Smooth muscle cell (in vitro differentiated cells): ENCODE results near the gene DAPK1. TPM values are rescaled to one million over a fixed set of nuclear protein-coding genes. Genes with fewer than 3 reads are reported as not detected.

Experiments
- DNase-seq: peaks from one replicate; lab custom pipeline; 2025; ENCODE audit not compliant: unreplicated experiment; lab: John Stamatoyannopoulos, UW
- H2AFZ ChIP-seq: fragments of 200-600 bp; sonication (generic); 2 replicates; pipeline ENCODE4 v1.6.0; 2016; ENCODE audit warnings: antibody characterized with exemption, low read depth, mild to moderate bottlenecking
- H3F3A ChIP-seq: fragments of 200-600 bp; sonication (generic); 2 replicates; pipeline ENCODE4 v1.6.0; 2017; ENCODE audit warnings: antibody characterized with exemption, low read depth
- H3K27ac ChIP-seq: fragments of 200-600 bp; sonication (generic); 2 replicates; pipeline ENCODE4 v1.5.1; 2016; ENCODE audit warnings: low read depth, mild to moderate bottlenecking
- H3K27me3 ChIP-seq: fragments of 200-600 bp; sonication (generic); 2 replicates; pipeline ENCODE4 v1.6.1; 2016; ENCODE audit warnings: low read depth, mild to moderate bottlenecking
- H3K36me3 ChIP-seq: fragments of 200-600 bp; sonication (generic); 2 replicates; pipeline ENCODE4 v1.5.1; 2016; ENCODE audit warnings: low read depth
- H3K4me1 ChIP-seq: fragments of 200-600 bp; sonication (generic); 2 replicates; pipeline ENCODE4 v1.5.1; 2016; ENCODE audit warnings: low read depth
- H3K4me2 ChIP-seq: fragments of 200-600 bp; sonication (generic); 2 replicates; pipeline ENCODE4 v1.6.0; 2016; ENCODE audit warnings: mild to moderate bottlenecking
- H3K4me3 ChIP-seq: fragments of 200-600 bp; sonication (generic); 2 replicates; pipeline ENCODE4 v1.5.1; 2016; ENCODE audit warnings: mild to moderate bottlenecking
- H3K79me2 ChIP-seq: fragments of 200-600 bp; sonication (generic); 2 replicates; pipeline ENCODE4 v1.6.0; 2016; ENCODE audit warnings: low read depth, mild to moderate bottlenecking
- H3K9ac ChIP-seq: fragments of 200-600 bp; sonication (generic); 2 replicates; pipeline ENCODE4 v1.6.0; 2016; ENCODE audit warnings: low read depth
- H3K9me3 ChIP-seq: fragments of 200-600 bp; sonication (generic); replicated peaks from 2 replicates; pipeline ENCODE4 v1.5.1; 2016; ENCODE audit warnings: low read depth
- H4K20me1 ChIP-seq: fragments of 200-600 bp; sonication (generic); 2 replicates; pipeline ENCODE4 v1.6.0; 2016; ENCODE audit warnings: low read depth
- CTCF ChIP-seq: fragments of 200-600 bp; sonication (generic); IDR thresholded peaks from 2 replicates; pipeline ENCODE4 v1.5.1; 2017; ENCODE audit warnings: borderline replicate concordance, mild to moderate bottlenecking, antibody characterized with exemption; ENCODE audit not compliant: insufficient read depth, poor library complexity, severe bottlenecking
- WGBS: methylation state at CpG from one replicate; pipeline ENCODE4 v1.1.7; 2016; ENCODE audit warnings: low lambda C conversion rate; 5-methylcytosine and 5-hydroxymethylcytosine counted together
- polyA plus RNA-seq: library from polyadenylated mRNA; unstranded; fragments of >200 nt; fragmentation: Nextera tagmentation; extraction: Ambion mirVana; gene quantifications from 2 replicates; pipeline ENCODE4 v1.2.1, GENCODE V29; 2016
- total RNA-seq: library from RNA; depleted of rRNA; stranded (reverse); fragments of >200 nt; gene quantifications from 2 replicates; pipeline ENCODE4 v1.2.3, GENCODE V29; 2014

DAPK1 gene
- total and polyA plus RNA-seq, 2 experiments from 2014 or later, result 12.6 to 20.3 TPM

GRCh38 chr9:87746186-87746585 lies 248.5 kb downstream of the DAPK1 start:
- H3K36me3 ChIP-seq, result no peaks in the 10 kb centered on the region
- H3K4me2 ChIP-seq, result no peak overlapping the region
- H3K27ac ChIP-seq, result no peak overlapping the region
- no peaks in the 10 kb centered on the region for H4K20me1 ChIP-seq
- no peaks in the 10 kb centered on the region for H3F3A ChIP-seq
- H3K79me2 ChIP-seq, result no peaks in the 10 kb centered on the region
- TF ChIP-seq CTCF, result no peak
- no peak overlapping the region for H2AFZ ChIP-seq
- no peaks in the 10 kb centered on the region for H3K27me3 ChIP-seq
- no peaks in the 10 kb centered on the region for H3K4me1 ChIP-seq
- H3K9me3 ChIP-seq, result no peaks in the 10 kb centered on the region
- no peak for DNase-seq
- no peak overlapping the region for H3K4me3 ChIP-seq
- no peak overlapping the region for H3K9ac ChIP-seq
- 89% methylated on average over 4 of the region's 4 CpGs for WGBS

DNA sequence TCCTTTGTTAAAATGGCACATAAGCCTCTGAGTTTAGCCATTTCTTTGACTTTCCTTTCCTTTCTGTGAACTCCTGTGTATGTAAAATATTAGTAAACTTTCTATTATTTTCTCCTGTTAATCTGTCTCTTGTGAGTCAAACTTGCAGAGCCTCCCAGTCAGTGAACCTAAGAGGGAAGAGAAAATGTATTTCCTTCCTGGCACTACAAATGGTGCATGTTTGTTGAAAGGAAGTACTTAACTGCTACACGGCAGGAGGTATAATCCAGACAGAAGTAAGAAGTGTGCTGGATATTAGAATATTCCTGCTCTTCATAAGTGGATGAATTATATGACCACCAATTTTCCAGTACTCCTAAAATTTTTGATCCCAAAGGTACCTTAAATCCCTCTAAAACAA lies 251.2 kb downstream of the DAPK1 start:
- H3K79me2 ChIP-seq, result no peaks in the 10 kb centered on the region
- no peaks in the 10 kb centered on the region for H3K9me3 ChIP-seq
- H3F3A ChIP-seq, result no peaks in the 10 kb centered on the region
- DNase-seq, result no peak
- no peaks in the 10 kb centered on the region for H3K36me3 ChIP-seq
- no peak for TF ChIP-seq CTCF
- H3K27ac ChIP-seq, result no peak overlapping the region
- no peaks in the 10 kb centered on the region for H3K4me1 ChIP-seq
- H2AFZ ChIP-seq, result no peak overlapping the region
- no peak overlapping the region for H3K4me2 ChIP-seq
- no peak overlapping the region for H3K9ac ChIP-seq
- no peaks in the 10 kb centered on the region for H4K20me1 ChIP-seq
- H3K27me3 ChIP-seq, result no peaks in the 10 kb centered on the region
- WGBS, result 82% methylated on average over 1 of the region's 1 CpG
- no peak overlapping the region for H3K4me3 ChIP-seq

DNA sequence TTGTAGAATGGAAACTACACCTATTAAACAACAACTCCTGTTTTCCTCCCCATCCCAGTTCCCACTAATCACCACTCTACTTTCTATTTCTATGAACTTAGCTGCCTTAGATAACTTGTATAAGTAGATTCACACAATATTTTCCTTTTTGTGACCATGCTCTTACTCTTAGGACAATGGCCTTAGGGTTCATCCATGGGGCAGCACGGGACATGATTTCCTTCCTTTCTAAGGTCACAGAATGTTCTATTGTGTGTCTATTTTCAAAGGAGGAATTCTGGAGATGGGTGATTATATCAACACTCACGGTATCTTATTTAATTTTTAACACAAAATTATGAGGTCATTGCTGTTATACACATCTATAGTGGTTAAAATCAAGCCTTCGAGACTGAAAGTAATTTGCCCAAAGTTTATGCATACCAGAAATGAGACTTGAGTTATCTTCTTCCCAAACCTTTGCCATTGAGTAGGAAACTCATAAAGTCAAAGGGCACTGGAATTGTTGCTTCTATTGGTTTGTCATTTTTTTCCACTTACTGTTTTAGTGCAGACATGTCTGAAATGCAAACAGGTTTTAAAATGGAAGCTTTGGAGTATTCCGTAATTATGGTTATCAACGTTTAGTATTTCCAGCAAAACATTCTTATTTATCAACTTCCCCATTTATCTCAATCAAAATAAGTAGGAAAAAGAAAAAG lies 251.8 kb downstream of the DAPK1 start:
- Histone ChIP-seq H3K27ac (no peak overlapping the region), H3K9ac (no peak overlapping the region), H3F3A (no peaks in the 10 kb centered on the region), H3K79me2 (no peaks in the 10 kb centered on the region), H3K9me3 (no peaks in the 10 kb centered on the region), H3K4me3 (no peak overlapping the region), H3K27me3 (no peaks in the 10 kb centered on the region), H3K4me1 (no peaks in the 10 kb centered on the region), H3K4me2 (no peak overlapping the region), H3K36me3 (no peaks in the 10 kb centered on the region), H2AFZ (no peak overlapping the region), H4K20me1 (no peaks in the 10 kb centered on the region)
- 77% methylated on average over 5 of the region's 5 CpGs for WGBS
- TF ChIP-seq CTCF, result no peak
- DNase-seq, result no peak

DNA sequence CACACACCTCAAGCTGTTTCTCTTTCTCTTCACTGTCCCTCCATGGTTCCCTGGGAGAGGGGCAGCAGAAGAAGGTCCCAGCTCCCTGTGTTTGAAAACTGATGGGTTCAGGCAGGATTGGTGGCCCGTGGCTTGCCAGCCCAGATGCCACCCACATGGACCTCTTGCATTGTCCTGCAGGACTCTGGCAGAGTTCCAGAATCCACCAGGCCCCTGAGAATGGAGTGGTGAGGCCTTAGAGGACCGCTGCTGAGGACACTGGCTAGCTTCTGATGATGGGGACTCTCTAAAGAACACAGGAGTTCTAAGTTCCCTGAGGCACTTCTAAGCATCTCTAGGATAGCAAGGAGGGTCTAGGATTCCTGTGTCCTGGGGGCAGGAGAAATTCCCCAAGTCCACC lies 253.1 kb downstream of the DAPK1 start:
- TF ChIP-seq CTCF, result no peak
- H3K4me2 ChIP-seq, result no peak overlapping the region
- no peaks in the 10 kb centered on the region for H3K79me2 ChIP-seq
- H3K4me3 ChIP-seq, result no peak overlapping the region
- H2AFZ ChIP-seq, result no peak overlapping the region
- H3K27ac ChIP-seq, result no peak overlapping the region
- H4K20me1 ChIP-seq, result no peaks in the 10 kb centered on the region
- no peak overlapping the region for H3K9ac ChIP-seq
- no peaks in the 10 kb centered on the region for H3F3A ChIP-seq
- H3K9me3 ChIP-seq, result no peaks in the 10 kb centered on the region
- DNase-seq, result no peak
- no peaks in the 10 kb centered on the region for H3K4me1 ChIP-seq
- H3K27me3 ChIP-seq, result no peaks in the 10 kb centered on the region
- 56% methylated on average over 2 of the region's 2 CpGs for WGBS
- no peaks in the 10 kb centered on the region for H3K36me3 ChIP-seq
